HUES48 (cell line): ENCODE results near the gene PDILT.

Experiments used
- H3K27ac ChIP-seq: one replicate; pipeline ENCODE4 v1.7.0; 2013; ENCODE audit warnings: low read depth, low read length, inconsistent platforms
- H3K27me3 ChIP-seq: 2 replicates; pipeline ENCODE4 v1.6.1; 2013; ENCODE audit warnings: mild to moderate bottlenecking, low read length; ENCODE audit not compliant: control insufficient read depth, insufficient read depth
- H3K36me3 ChIP-seq: 2 replicates; pipeline ENCODE4 v1.6.1; 2013; ENCODE audit warnings: low read length; ENCODE audit not compliant: control insufficient read depth, insufficient read depth
- H3K4me1 ChIP-seq: 2 replicates; pipeline ENCODE4 v1.6.1; 2013; ENCODE audit warnings: mild to moderate bottlenecking, low read length; ENCODE audit not compliant: control insufficient read depth, insufficient read depth
- H3K4me3 ChIP-seq: 2 replicates; pipeline ENCODE4 v1.5.1; 2013; ENCODE audit warnings: mild to moderate bottlenecking, low read depth, low read length
- H3K9ac ChIP-seq: 2 replicates; pipeline ENCODE4 v1.6.1; 2013; ENCODE audit warnings: mild to moderate bottlenecking, low read depth, low read length, moderate library complexity
- H3K9me3 ChIP-seq: 2 replicates; pipeline ENCODE4 v1.6.1; 2013; ENCODE audit warnings: low read length; ENCODE audit not compliant: control insufficient read depth, insufficient read depth

Gene PDILT

DNA sequence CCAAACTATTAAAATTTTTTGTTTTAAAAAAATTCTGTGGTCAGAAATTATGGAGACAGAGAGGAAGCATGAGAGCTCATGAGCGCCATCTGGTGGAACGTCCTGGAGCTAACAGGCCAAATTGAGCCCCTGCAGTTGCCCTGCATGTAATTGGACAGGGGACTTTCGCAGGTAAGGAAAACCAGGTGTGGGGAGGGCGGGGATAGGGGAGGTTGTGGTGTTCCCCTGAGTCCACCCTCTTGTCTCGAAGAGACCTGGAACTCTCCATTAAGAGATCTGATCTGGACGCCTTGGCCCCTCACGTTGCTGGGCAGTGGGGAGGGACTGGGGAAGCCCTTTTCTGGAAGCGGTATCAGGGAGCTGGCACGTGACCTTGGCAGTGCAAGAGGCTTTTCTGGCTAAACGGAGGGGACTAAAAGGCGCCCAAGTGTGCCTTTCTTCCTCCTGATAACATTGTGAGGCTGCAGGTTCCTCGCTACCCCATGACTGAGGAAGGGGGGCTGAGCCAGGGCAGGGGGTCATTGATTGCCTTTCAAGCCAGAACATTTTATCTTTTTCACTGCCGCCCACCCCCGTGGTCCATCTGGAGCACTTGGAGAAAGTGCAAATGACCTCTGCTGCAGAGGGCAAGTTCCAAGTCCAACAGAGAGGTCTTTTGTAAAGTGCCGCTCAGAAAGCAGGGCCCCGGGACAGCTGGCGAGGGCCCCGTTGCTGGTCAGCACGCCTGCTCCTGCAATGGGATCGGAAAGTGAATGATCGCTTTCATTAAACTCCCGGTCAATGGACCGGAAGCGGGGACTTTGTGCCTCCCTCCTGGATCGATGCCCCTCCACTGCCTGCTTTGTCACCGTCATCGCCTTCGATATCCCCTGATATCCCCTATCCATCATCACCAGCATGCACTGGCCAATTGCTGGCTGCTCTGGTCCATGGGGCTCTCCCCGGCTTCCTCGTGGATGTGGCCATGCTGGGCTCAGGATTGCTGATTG, 18.4 kb downstream of the PDILT start:
- no peaks in the 10 kb centered on the region for H3K36me3 ChIP-seq
- H3K27ac ChIP-seq, result no peak overlapping the region
- peak overlapping the region; percentile 51 for H3K4me3 ChIP-seq
- no peaks in the 10 kb centered on the region for H3K27me3 ChIP-seq
- H3K4me1 ChIP-seq, result peaks cover 7% of the 10 kb centered on the region; the same call in 1 of the 2 replicates
- H3K9me3 ChIP-seq, result no peaks in the 10 kb centered on the region
- no peak overlapping the region for H3K9ac ChIP-seq

DNA sequence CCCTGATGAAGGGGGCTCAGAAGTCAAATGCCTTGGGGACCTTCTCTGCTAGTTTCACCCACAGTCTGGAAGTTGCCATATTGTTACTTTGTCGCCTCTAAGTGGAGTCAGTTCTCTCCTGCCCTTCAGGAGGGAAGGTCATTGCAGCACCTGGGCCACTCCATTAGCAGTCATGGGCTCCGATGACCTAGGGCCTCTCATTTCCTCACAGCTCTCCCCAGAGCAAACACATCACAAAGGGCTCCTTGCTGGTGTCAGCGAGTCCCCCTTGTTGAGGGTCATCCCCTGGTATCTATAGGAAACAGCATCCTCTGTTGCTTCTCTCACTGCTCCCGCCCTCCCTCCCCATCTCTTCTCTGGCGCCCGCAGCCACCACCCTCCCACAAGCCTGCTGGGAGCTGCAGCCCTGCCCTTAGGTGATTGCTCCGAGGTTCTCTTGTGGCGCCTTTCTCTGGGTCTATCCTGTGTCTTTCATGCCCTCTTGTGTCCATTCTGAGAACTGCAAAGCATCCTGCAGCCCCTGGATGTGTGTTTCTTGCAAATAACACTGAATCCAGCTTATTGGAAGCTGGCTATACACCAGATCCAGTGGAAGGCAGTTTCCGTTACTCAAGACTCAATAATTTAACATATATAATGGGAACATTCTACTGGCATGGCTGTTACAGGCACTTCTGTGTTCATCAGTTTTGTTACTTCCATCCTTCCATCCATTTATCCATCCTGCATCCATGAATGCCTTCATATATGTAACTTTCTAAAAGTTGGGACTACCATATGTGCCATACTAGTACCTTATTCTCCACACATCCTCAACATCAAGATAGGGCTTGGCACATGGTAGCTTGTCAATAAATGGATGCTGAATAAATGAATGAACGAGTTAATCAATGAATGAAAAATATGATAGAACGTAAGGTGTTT, 21.2 kb downstream of the PDILT start:
- Histone ChIP-seq H3K9me3 (no peaks in the 10 kb centered on the region), H3K9ac (no peak overlapping the region), H3K36me3 (no peaks in the 10 kb centered on the region), H3K27ac (no peak overlapping the region), H3K27me3 (no peaks in the 10 kb centered on the region), H3K4me1 (peaks cover 7% of the 10 kb centered on the region; the same call in 1 of the 2 replicates), H3K4me3 (no peak overlapping the region)

- peaks cover 7% of the 10 kb centered on the region; the same call in 1 of the 2 replicates for H3K4me1 ChIP-seq
- H3K36me3 ChIP-seq, result no peaks in the 10 kb centered on the region
- H3K9me3 ChIP-seq, result no peaks in the 10 kb centered on the region
- H3K27me3 ChIP-seq, result no peaks in the 10 kb centered on the region
- no peak overlapping the region for H3K9ac ChIP-seq
- H3K27ac ChIP-seq, result no peak overlapping the region
- H3K4me3 ChIP-seq, result no peak overlapping the region
These were observed 22.2 kb downstream of the PDILT start for GRCh38 chr16:20382202-20382948.

GRCh38 chr16:20380782-20381181, 23.8 kb downstream of the PDILT start:
- Histone ChIP-seq H3K27me3 (no peaks in the 10 kb centered on the region), H3K4me3 (no peak overlapping the region), H3K36me3 (no peaks in the 10 kb centered on the region), H3K4me1 (0 out of 2 replicates have a peak, but pooled peaks cover 3% of the 10 kb centered on the region), H3K27ac (no peak overlapping the region), H3K9ac (no peak overlapping the region), H3K9me3 (no peaks in the 10 kb centered on the region)

DNA sequence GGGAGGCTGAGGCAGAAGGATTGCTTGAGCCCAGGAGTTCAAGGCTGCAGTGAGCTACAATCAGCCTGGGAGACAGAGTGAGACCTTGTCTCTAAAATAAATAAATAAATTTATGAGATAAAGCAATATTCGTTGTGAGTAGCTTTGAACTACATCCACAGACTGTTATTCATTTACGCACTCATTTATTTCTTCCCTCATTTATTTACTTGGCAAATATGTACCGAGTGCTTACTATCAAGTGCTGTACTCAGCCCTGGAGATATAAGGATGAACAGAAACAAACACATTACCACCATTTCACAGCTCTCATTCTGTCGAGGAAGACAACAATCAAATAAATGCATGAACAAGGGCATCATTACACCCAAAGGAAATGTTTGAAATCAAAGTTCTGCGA, 27.4 kb downstream of the PDILT start:
- no peaks in the 10 kb centered on the region for H3K9me3 ChIP-seq
- no peak overlapping the region for H3K9ac ChIP-seq
- no peak overlapping the region for H3K4me3 ChIP-seq
- no peak overlapping the region for H3K27ac ChIP-seq
- no peaks in the 10 kb centered on the region for H3K36me3 ChIP-seq
- H3K4me1 ChIP-seq, result no peaks in the 10 kb centered on the region
- no peaks in the 10 kb centered on the region for H3K27me3 ChIP-seq

- H3K9me3 ChIP-seq, result no peaks in the 10 kb centered on the region
- no peaks in the 10 kb centered on the region for H3K27me3 ChIP-seq
- H3K4me3 ChIP-seq, result no peak overlapping the region
- no peak overlapping the region for H3K27ac ChIP-seq
- H3K4me1 ChIP-seq, result no peaks in the 10 kb centered on the region
- H3K36me3 ChIP-seq, result no peaks in the 10 kb centered on the region
- no peak overlapping the region for H3K9ac ChIP-seq
These were observed 31.8 kb downstream of the PDILT start for GRCh38 chr16:20372701-20373100.

GRCh38 chr16:20369452-20370054, 35.0 kb downstream of the PDILT start:
- no peak overlapping the region for H3K27ac ChIP-seq
- no peak overlapping the region for H3K4me3 ChIP-seq
- no peaks in the 10 kb centered on the region for H3K36me3 ChIP-seq
- H3K4me1 ChIP-seq, result no peaks in the 10 kb centered on the region
- H3K9me3 ChIP-seq, result no peaks in the 10 kb centered on the region
- H3K9ac ChIP-seq, result no peak overlapping the region
- no peaks in the 10 kb centered on the region for H3K27me3 ChIP-seq

DNA sequence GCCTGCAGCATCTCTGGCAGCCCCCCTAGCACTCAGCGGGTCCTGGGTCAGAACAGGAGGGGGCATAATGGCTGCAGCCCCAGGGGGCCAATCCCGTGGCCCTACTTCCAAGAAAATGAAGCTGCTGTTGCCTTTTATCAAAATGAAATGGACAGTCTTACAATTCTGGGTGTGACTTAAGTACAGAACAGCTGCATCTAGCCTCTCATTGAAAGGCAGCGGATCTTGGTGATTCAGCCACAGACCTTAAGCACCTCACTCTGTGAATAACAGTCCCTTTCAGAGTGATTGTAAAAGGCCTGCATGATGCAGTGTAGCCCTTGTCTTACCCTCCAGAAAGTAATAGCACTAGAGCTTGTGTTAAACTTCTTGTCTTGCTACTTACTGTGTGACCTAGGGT, 40.5 kb downstream of the PDILT start:
- Histone ChIP-seq H3K9me3 (no peaks in the 10 kb centered on the region), H3K9ac (no peak overlapping the region), H3K27ac (no peak overlapping the region), H3K36me3 (no peaks in the 10 kb centered on the region), H3K27me3 (no peaks in the 10 kb centered on the region), H3K4me1 (no peaks in the 10 kb centered on the region), H3K4me3 (no peak overlapping the region)

DNA sequence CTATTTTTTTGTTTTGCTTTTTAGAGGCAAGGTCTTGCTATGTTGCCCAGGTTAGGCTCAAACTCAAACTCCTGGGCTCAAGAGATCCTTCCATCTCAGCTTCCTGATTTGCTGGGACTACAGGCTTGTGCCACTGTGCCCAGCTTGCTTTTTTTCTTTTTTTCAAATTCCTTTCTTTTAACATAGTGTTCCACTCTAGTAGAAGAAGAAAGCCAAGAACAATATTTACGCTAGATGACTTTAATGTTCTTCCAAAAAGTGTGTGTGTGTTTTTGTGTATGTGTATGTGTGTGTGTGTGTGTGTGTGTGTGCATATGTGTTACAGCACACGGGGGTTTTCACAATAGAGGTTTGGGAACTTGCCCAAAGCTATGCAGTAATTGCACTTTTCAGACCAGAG, 41.3 kb downstream of the PDILT start:
- Histone ChIP-seq H3K9me3 (no peaks in the 10 kb centered on the region), H3K36me3 (no peaks in the 10 kb centered on the region), H3K27ac (no peak overlapping the region), H3K4me3 (no peak overlapping the region), H3K27me3 (no peaks in the 10 kb centered on the region), H3K9ac (no peak overlapping the region), H3K4me1 (no peaks in the 10 kb centered on the region)

DNA sequence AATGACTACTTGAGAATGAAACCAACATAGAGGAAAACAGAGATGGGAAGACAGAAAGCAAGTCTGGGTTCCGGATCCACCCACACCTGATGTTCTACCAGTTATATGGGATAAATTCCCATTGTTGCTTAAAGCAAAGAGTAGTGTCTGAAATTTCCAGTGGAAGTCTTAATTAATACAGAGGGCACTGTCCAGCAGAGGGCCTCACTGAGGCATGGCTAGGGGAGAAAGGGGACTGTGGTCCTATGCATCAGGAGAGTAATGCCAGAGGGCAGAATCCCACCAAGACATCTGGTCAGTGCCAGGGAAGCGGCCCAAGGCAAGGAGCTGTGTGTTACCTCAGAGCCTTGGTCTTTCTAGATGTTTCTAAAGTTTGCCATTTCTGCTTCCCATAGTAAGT, 44.5 kb downstream of the PDILT start:
- Histone ChIP-seq H3K4me3 (no peak overlapping the region), H3K36me3 (no peaks in the 10 kb centered on the region), H3K4me1 (no peaks in the 10 kb centered on the region), H3K9ac (no peak overlapping the region), H3K9me3 (no peaks in the 10 kb centered on the region), H3K27ac (no peak overlapping the region), H3K27me3 (no peaks in the 10 kb centered on the region)
